WTC11 (cell line): ENCODE data around the gene PXYLP1.

Source experiments
- ATF2 ChIP-seq: sonication (generic); formaldehyde crosslinking; IDR thresholded peaks from 2 replicates; pipeline ENCODE4 v1.8.1; 2022; ENCODE audit warnings: low read depth, missing genetic modification reagents, borderline replicate concordance
- CTCF ChIP-seq: fragments of 200-600 bp; IDR thresholded peaks from 2 replicates; pipeline ENCODE4 v1.8.0; 2022; ENCODE audit warnings: antibody characterized with exemption
- ETV6 ChIP-seq: sonication (generic); formaldehyde crosslinking; IDR thresholded peaks from 2 replicates; pipeline ENCODE4 v1.8.1; 2022; ENCODE audit warnings: mild to moderate bottlenecking, missing genetic modification reagents
- GTF2I ChIP-seq: fragments of 250-450 bp; sonication (Bioruptor Pico); conservative IDR thresholded peaks from 2 replicates; pipeline ENCODE4 v1.4.0; 2021; ENCODE audit warnings: mild to moderate bottlenecking
- NFATC4 ChIP-seq: fragments of 250-450 bp; sonication (Bioruptor Pico); IDR thresholded peaks from 2 replicates; pipeline ENCODE4 v1.9.0; 2021; ENCODE audit warnings: mild to moderate bottlenecking
- SMAD3 ChIP-seq: sonication (generic); formaldehyde crosslinking; IDR thresholded peaks from 2 replicates; pipeline ENCODE4 v1.8.0; 2022; ENCODE audit warnings: missing genetic modification reagents, mild to moderate bottlenecking, borderline replicate concordance
- SMAD4 ChIP-seq: sonication (generic); formaldehyde crosslinking; IDR thresholded peaks from 2 replicates; pipeline ENCODE4 v1.8.0; 2022; ENCODE audit warnings: mild to moderate bottlenecking, missing genetic modification reagents
- SP1 ChIP-seq: sonication (generic); formaldehyde crosslinking; conservative IDR thresholded peaks from 2 replicates; pipeline ENCODE4 v1.8.1; 2022; ENCODE audit warnings: missing genetic modification reagents
- ZMAT4 ChIP-seq: fragments of 250-450 bp; sonication (Bioruptor Pico); IDR thresholded peaks from 2 replicates; pipeline ENCODE4 v1.9.0; 2021; ENCODE audit warnings: mild to moderate bottlenecking

- TF ChIP-seq CTCF (no peak), ATF2 (no peak), SP1 (CRISPR knock-in tag) (no peak), ETV6 (no peak), ZMAT4 (CRISPR knock-in tag) (no peak), GTF2I (CRISPR knock-in tag) (no peak), SMAD4 (CRISPR knock-in tag) (no peak), SMAD3 (CRISPR knock-in tag) (no peak), NFATC4 (CRISPR knock-in tag) (no peak)
These were observed 9.3 kb downstream of the PXYLP1 start for GRCh38 chr3:141240687-141241615.
